H1 (cell line): Measurements from ENCODE around the gene TEX101. TPM values are rescaled to one million over a fixed set of nuclear protein-coding genes. Genes with fewer than 3 reads are reported as not detected.

Experiments used
- CTCF ChIA-PET: fragments of 300-600 bp; sonication (Branson Sonifier 250); formaldehyde crosslinking; loops from one replicate; lab custom pipeline; 2021; ENCODE audit not compliant: partially characterized antibody; lab: Charles Lee
- POLR2A ChIA-PET: fragments of 300-600 bp; sonication (Branson Sonifier 250); formaldehyde crosslinking; loops from one replicate; lab custom pipeline; 2021; ENCODE audit warnings: inconsistent platforms; ENCODE audit not compliant: partially characterized antibody; lab: Charles Lee
- DNase-seq, 2 experiments: peaks; one replicate each; pipeline versions ENCODE4 v3.0.0 to v3.0.0-alpha.2; 2010 to 2022; ENCODE audit warnings: low spot score in 2 of 2, low read depth in 1 of 2, mixed read lengths in 1 of 2
- FAIRE-seq: peaks from 2 replicates; lab custom pipeline; 2011; peaks lifted over from hg19 to GRCh38; lab: Jason Lieb, UNC
- H2AFZ ChIP-seq: 2 replicates; pipeline ENCODE4 v1.8.1; 2012; ENCODE audit warnings: low read length, inconsistent platforms
- H2AK5ac ChIP-seq: 2 replicates; pipeline ENCODE4 v1.6.1; 2013; ENCODE audit warnings: low read depth, low read length
- H2BK120ac ChIP-seq: replicated peaks from 2 replicates; pipeline ENCODE3; 2013; ENCODE audit warnings: low read depth, low read length, inconsistent platforms
- H2BK12ac ChIP-seq: 2 replicates; pipeline ENCODE4 v1.6.1; 2013; ENCODE audit warnings: low read depth, low read length
- H2BK15ac ChIP-seq: 2 replicates; pipeline ENCODE4 v1.6.1; 2013; ENCODE audit warnings: low read length
- H2BK20ac ChIP-seq: 2 replicates; pipeline ENCODE4 v1.6.1; 2013; ENCODE audit warnings: low read length
- H2BK5ac ChIP-seq: 2 replicates; pipeline ENCODE4 v1.6.1; 2013; ENCODE audit warnings: low read depth, low read length
- H3K14ac ChIP-seq: 2 replicates; pipeline ENCODE4 v1.6.1; 2013; ENCODE audit warnings: inconsistent platforms; ENCODE audit not compliant: insufficient read length
- H3K18ac ChIP-seq: 2 replicates; pipeline ENCODE4 v1.6.1; 2013; ENCODE audit warnings: low read length; ENCODE audit errors: extremely low read depth
- H3K23ac ChIP-seq: 2 replicates; pipeline ENCODE4 v1.6.1; 2013; ENCODE audit warnings: inconsistent platforms; ENCODE audit not compliant: insufficient read length
- H3K23me2 ChIP-seq: 2 replicates; pipeline ENCODE4 v1.6.1; 2013; ENCODE audit warnings: low read depth, low read length
- H3K27ac ChIP-seq: 2 replicates; pipeline ENCODE4 v1.6.1; 2011; ENCODE audit warnings: low read depth, low read length, inconsistent platforms
- H3K27me3 ChIP-seq, 4 experiments: replicated peaks in 1 of 4; 1 replicate in 1 of 4; 2 replicates in 3 of 4; pipeline versions ENCODE4 v1.6.1 to v1.8.1; 2011 to 2013; ENCODE audit warnings: low read length in 3 of 4, mild to moderate bottlenecking in 3 of 4, inconsistent platforms in 2 of 4, mixed read lengths in 2 of 4, moderate library complexity in 1 of 4; ENCODE audit not compliant: control insufficient read depth in 3 of 4, insufficient read depth in 3 of 4; ENCODE audit errors: extremely low read depth in 1 of 4
- H3K36me3 ChIP-seq, 4 experiments: 2 replicates each; pipeline versions ENCODE4 v1.6.1 to v1.8.1; 2011 to 2013; ENCODE audit warnings: mild to moderate bottlenecking in 4 of 4, low read length in 3 of 4, moderate library complexity in 2 of 4, control low read depth in 1 of 4, inconsistent platforms in 1 of 4; ENCODE audit not compliant: insufficient read depth in 4 of 4, control insufficient read depth in 2 of 4
- H3K4ac ChIP-seq: replicated peaks from 2 replicates; pipeline ENCODE3; 2013; ENCODE audit warnings: low read length, low read depth, mixed read lengths, inconsistent platforms; ENCODE audit not compliant: insufficient read length
- H3K4me1 ChIP-seq, 4 experiments: replicated peaks in 1 of 4; 1 replicate in 1 of 4; 2 replicates in 3 of 4; pipeline versions ENCODE4 v1.6.1 to v1.8.1; 2011 to 2013; ENCODE audit warnings: low read length in 3 of 4, inconsistent platforms in 2 of 4, mixed read lengths in 1 of 4; ENCODE audit not compliant: insufficient read depth in 4 of 4, control insufficient read depth in 3 of 4
- H3K4me2 ChIP-seq, 2 experiments: 2 replicates each; pipeline versions ENCODE4 v1.6.1 to v1.8.1; 2011 to 2013; ENCODE audit warnings: low read depth in 2 of 2, low read length in 2 of 2, control low read depth in 1 of 2, inconsistent platforms in 1 of 2, mild to moderate bottlenecking in 1 of 2; ENCODE audit not compliant: insufficient read depth in 1 of 2
- H3K4me3 ChIP-seq, 4 experiments: fragments of 200-600, 300-600 bp in 1 of 4; sonication (generic), shearing (Covaris generic), sonication (Bioruptor Twin) in 1 of 4; 2 replicates each; pipeline versions ENCODE4 v1.5.1 to v1.8.1; 2011 to 2016; ENCODE audit warnings: low read length in 4 of 4, low read depth in 3 of 4, control low read depth in 2 of 4, inconsistent platforms in 2 of 4, mild to moderate bottlenecking in 2 of 4, mixed read lengths in 1 of 4, moderate library complexity in 1 of 4; ENCODE audit not compliant: insufficient read depth in 2 of 4; ENCODE audit errors: extremely low read depth in 1 of 4
- H3K56ac ChIP-seq: replicated peaks from 2 replicates; pipeline ENCODE3; 2013; ENCODE audit warnings: low read depth, mild to moderate bottlenecking, mixed read lengths, low read length, inconsistent platforms; ENCODE audit not compliant: insufficient read length
- H3K79me1 ChIP-seq: 2 replicates; pipeline ENCODE4 v1.6.1; 2013; ENCODE audit warnings: low read depth, low read length, control low read depth
- H3K79me2 ChIP-seq, 2 experiments: 2 replicates each; pipeline versions ENCODE4 v1.6.1 to v1.8.1; 2012 to 2013; ENCODE audit warnings: low read length in 2 of 2, mild to moderate bottlenecking in 2 of 2, inconsistent platforms in 1 of 2; ENCODE audit not compliant: insufficient read depth in 2 of 2, control insufficient read depth in 1 of 2
- H3K9ac ChIP-seq, 4 experiments: replicated peaks in 1 of 4; 1 replicate in 1 of 4; 2 replicates in 3 of 4; pipeline versions ENCODE4 v1.6.1 to v1.8.1; 2011 to 2013; ENCODE audit warnings: low read depth in 3 of 4, low read length in 3 of 4, control low read depth in 2 of 4, mild to moderate bottlenecking in 2 of 4, moderate library complexity in 2 of 4, inconsistent platforms in 1 of 4; ENCODE audit errors: extremely low read depth in 1 of 4
- H3K9me3 ChIP-seq, 2 experiments: 2 replicates each; pipeline versions ENCODE4 v1.6.1 to v1.8.1; 2012 to 2013; ENCODE audit warnings: mild to moderate bottlenecking in 2 of 2, moderate library complexity in 2 of 2, control low read depth in 1 of 2, inconsistent platforms in 1 of 2, low read depth in 1 of 2, low read length in 1 of 2, mixed read lengths in 1 of 2; ENCODE audit not compliant: insufficient read depth in 2 of 2
- H4K20me1 ChIP-seq, 2 experiments: replicated peaks in 1 of 2; 2 replicates each; pipeline versions ENCODE3 to v1.8.1; 2011 to 2013; ENCODE audit warnings: inconsistent platforms in 2 of 2, low read length in 2 of 2, mild to moderate bottlenecking in 1 of 2; ENCODE audit not compliant: insufficient read depth in 2 of 2, control insufficient read depth in 1 of 2
- H4K5ac ChIP-seq: 2 replicates; pipeline ENCODE4 v1.6.1; 2013; ENCODE audit warnings: low read length, low read depth, mixed read lengths, inconsistent platforms; ENCODE audit not compliant: insufficient read length
- H4K8ac ChIP-seq: 2 replicates; pipeline ENCODE4 v1.8.0; 2013; ENCODE audit warnings: mild to moderate bottlenecking, moderate library complexity, low read length, inconsistent platforms; ENCODE audit not compliant: insufficient read depth; ENCODE audit errors: extremely low read depth
- H4K91ac ChIP-seq: replicated peaks from 2 replicates; pipeline ENCODE3; 2013; ENCODE audit warnings: low read length, mixed read lengths, inconsistent platforms; ENCODE audit not compliant: insufficient read length
- CREB1 ChIP-seq: IDR thresholded peaks from 2 replicates; pipeline ENCODE4 v1.6.1; 2012; ENCODE audit warnings: inconsistent platforms
- EP300 ChIP-seq, 2 experiments: IDR thresholded peaks; 1 replicate in 1 of 2; 2 replicates in 1 of 2; pipeline ENCODE4 v1.6.1; 2011 to 2012; ENCODE audit warnings: low read depth in 2 of 2, low read length in 2 of 2, mild to moderate bottlenecking in 2 of 2, borderline replicate concordance in 1 of 2, inconsistent platforms in 1 of 2, moderate library complexity in 1 of 2
- GABPA ChIP-seq: IDR thresholded peaks from 2 replicates; pipeline ENCODE4 v1.6.1; 2011; ENCODE audit warnings: mild to moderate bottlenecking, low read length, moderate library complexity, borderline replicate concordance; ENCODE audit not compliant: insufficient read depth
- HDAC2 ChIP-seq, 2 experiments: fragments of 300-600 bp in 1 of 2; sonication (generic) in 1 of 2; IDR thresholded peaks; 2 replicates each; pipeline ENCODE4 v1.6.1; 2011 to 2012; ENCODE audit warnings: low read depth in 2 of 2, low read length in 2 of 2, mild to moderate bottlenecking in 2 of 2, moderate library complexity in 2 of 2, borderline replicate concordance in 1 of 2, inconsistent platforms in 1 of 2
- RBBP5 ChIP-seq: IDR thresholded peaks from 2 replicates; pipeline ENCODE4 v1.7.1; 2012; ENCODE audit warnings: low read depth, mild to moderate bottlenecking, inconsistent platforms, low read length, moderate library complexity, borderline replicate concordance
- SRF ChIP-seq: IDR thresholded peaks from 2 replicates; pipeline ENCODE4 v1.6.1; 2011; ENCODE audit warnings: mild to moderate bottlenecking, low read depth, low read length, moderate library complexity
- TAF7 ChIP-seq: optimal IDR thresholded peaks from 2 replicates; pipeline ENCODE3; 2011; ENCODE audit warnings: low read depth, mild to moderate bottlenecking, inconsistent platforms, low read length, moderate library complexity, borderline replicate concordance
- TCF12 ChIP-seq: IDR thresholded peaks from 2 replicates; pipeline ENCODE4 v1.6.1; 2011; ENCODE audit warnings: low read depth, mild to moderate bottlenecking, low read length
- YY1 ChIP-seq: IDR thresholded peaks from 2 replicates; pipeline ENCODE4 v1.6.1; 2011; ENCODE audit warnings: low read depth, mild to moderate bottlenecking, low read length
- WGBS, 2 experiments: shearing (Covaris generic) in 1 of 2; methylation state at CpG; one replicate each; pipeline versions ENCODE4 v1.1.6 to v1.1.7; 2013 to 2015; ENCODE audit warnings: low lambda C conversion rate in 2 of 2, mixed read lengths in 2 of 2, inconsistent platforms in 1 of 2, low coverage in 1 of 2, missing lambda C conversion rate in 1 of 2; ENCODE audit not compliant: insufficient replicate concordance in 2 of 2, insufficient coverage in 1 of 2, insufficient read length in 1 of 2; ENCODE audit errors: extremely low coverage in 1 of 2, missing lambda C conversion rate in 1 of 2; 5-methylcytosine and 5-hydroxymethylcytosine counted together
- polyA plus RNA-seq, 7 experiments: library from polyadenylated mRNA; depleted of rRNA in 3 of 7; stranded (reverse) in 5 of 7; unstranded in 2 of 7; fragments of >200 nt in 5 of 7; fragments of 200-250 nt in 2 of 7; gene quantifications; 1 replicate in 5 of 7; 2 replicates in 1 of 7; 4 replicates in 1 of 7; pipeline versions ENCODE4 v1.2.1 to v1.2.3, GENCODE V29; 2011 to 2013; ENCODE audit warnings: missing spikeins in 2 of 7, mixed read lengths in 2 of 7
- total RNA-seq: library from RNA; stranded (reverse); fragmentation: NEBNext Ultra II Directional; extraction: Animal tissue kit (Norgen Biotek cat#: 25700); gene quantifications from 2 replicates; pipeline ENCODE4 v1.2.1, GENCODE V29; 2021
- TF ChIP-seq, protein P1 (sequence below): IDR thresholded peaks from 2 replicates; pipeline ENCODE4 v1.6.1; 2011; ENCODE audit warnings: low read length, improper control_type of control experiment

Gene TEX101
- total and polyA plus RNA-seq, 2 of the 8 experiments (the other 6 are each of a cell fraction or from before 2014, with no cell fraction given): 0.12 TPM; not detected in 1

DNA sequence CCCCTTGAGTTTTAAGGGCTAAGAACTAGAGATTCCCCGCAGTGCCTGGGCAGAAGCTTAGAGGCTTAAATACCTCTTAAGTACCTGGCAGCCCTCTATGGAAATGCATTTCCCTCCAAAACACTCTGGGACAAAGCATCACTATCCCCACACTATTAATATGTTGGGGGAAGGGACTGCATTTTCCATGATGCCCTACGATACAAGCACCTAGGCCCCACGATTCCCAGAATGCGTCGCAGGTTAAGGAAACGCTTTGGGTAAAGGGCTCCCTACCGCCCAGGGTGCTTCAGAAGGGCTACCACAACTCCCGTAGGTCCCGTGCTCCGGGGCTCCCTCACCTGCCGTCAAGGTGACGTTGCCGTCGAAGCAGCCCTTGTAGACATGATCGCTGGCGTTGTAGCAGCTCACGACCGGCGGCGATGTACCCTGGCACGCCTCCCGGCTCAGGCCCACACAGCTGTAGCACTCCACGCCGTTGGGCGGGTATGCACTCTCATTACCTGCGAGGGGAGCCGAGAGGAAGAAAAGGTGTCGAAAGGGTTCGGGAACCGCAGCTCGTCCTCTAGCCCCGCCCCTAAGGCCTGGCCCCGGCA, 48.2 kb downstream of the TEX101 start:
- peak overlapping the region; percentile 87 to 94 for H3K4me2 ChIP-seq
- no peak overlapping the region for H2AK5ac ChIP-seq
- H4K5ac ChIP-seq: no peak overlapping the region
- H3K18ac ChIP-seq: no peak overlapping the region
- H3K9ac ChIP-seq: peak overlapping the region in 3 of 4 experiments; percentile 66 to 78 (median 76); a peak in 6 of 7 replicates
- DNase-seq: peak in 1 of 2 experiments; percentile 93
- H3K56ac ChIP-seq: no peak overlapping the region
- 5% methylated on average over 32 of the region's 33 CpGs; no CpG with 5 or more reads in 1 of the 2 experiments for WGBS, 2 experiments
- peak overlapping the region; percentile 85; the same call in 1 of the 2 replicates for H4K8ac ChIP-seq
- peak overlapping the region; percentile 10; the same call in 1 of the 2 replicates for H2BK12ac ChIP-seq
- H4K91ac ChIP-seq: no peak overlapping the region
- ChIA-PET POLR2A (interaction anchor here (1.2 to 4.4 kb wide), 7 partner anchors 11 to 161 kb away, joined by 3 to 23 read pairs (median 4); no protein-coding TSS in a partner anchor), CTCF (interaction anchor here (0.6 to 4.9 kb wide), 8 partner anchors 14 to 897 kb away, joined by 3 to 33 read pairs (median 4); partner anchors contain the start of gene PHLDB3)
- H3K9me3 ChIP-seq: no peaks in the 10 kb centered on the region
- no peak for FAIRE-seq
- H3K79me1 ChIP-seq: no peaks in the 10 kb centered on the region
- H3K14ac ChIP-seq: no peak overlapping the region
- H2BK5ac ChIP-seq: peak overlapping the region; percentile 67; the same call in 1 of the 2 replicates
- no peaks in the 10 kb centered on the region for H3K36me3 ChIP-seq
- peak overlapping the region; percentile 42 to 81 (median 70) for H3K4me3 ChIP-seq
- peak overlapping the region; percentile 99; the same call in 1 of the 2 replicates for H2AFZ ChIP-seq
- no peak overlapping the region for H3K23ac ChIP-seq
- peak overlapping the region; percentile 70 for H3K27ac ChIP-seq
- peak overlapping the region; percentile 33; the same call in 1 of the 2 replicates for H2BK15ac ChIP-seq
- H3K23me2 ChIP-seq: peaks cover 13% of the 10 kb centered on the region
- no peaks in the 10 kb centered on the region for H4K20me1 ChIP-seq
- peaks cover 0 to 25% (median 15%) of the 10 kb centered on the region in 4 experiments; a peak in 6 of 7 replicates for H3K27me3 ChIP-seq
- peaks cover 0 to 8% (median 3%) of the 10 kb centered on the region in 4 experiments; a peak in 4 of 7 replicates for H3K4me1 ChIP-seq
- no peaks in the 10 kb centered on the region for H3K79me2 ChIP-seq
- H3K4ac ChIP-seq: peak overlapping the region; percentile 12
- H2BK120ac ChIP-seq: no peak overlapping the region
- no peak overlapping the region for H2BK20ac ChIP-seq
- TF ChIP-seq TCF12 (no peak), CREB1 (peak; percentile 25; the same call in 1 of the 2 replicates), RBBP5 (0 out of 2 replicates have a peak, but pooled peaks have one; percentile 62), HDAC2 (IDR thresholded peaks at IDR 0.05; ENCODE audit: borderline replicate concordance in 1 of 2, low read depth in 2 of 2, low read length in 2 of 2) (0 out of 4 replicates have a peak, but pooled peaks of 1 of the 2 experiments have one; percentile 33), TAF7 (no peak), SRF (no peak), YY1 (no peak), EP300 (IDR thresholded peaks at IDR 0.05; ENCODE audit: borderline replicate concordance in 1 of 2, low read depth in 2 of 2, low read length in 2 of 2) (no peak), GABPA (no peak)
- TF ChIP-seq, protein P1, sequence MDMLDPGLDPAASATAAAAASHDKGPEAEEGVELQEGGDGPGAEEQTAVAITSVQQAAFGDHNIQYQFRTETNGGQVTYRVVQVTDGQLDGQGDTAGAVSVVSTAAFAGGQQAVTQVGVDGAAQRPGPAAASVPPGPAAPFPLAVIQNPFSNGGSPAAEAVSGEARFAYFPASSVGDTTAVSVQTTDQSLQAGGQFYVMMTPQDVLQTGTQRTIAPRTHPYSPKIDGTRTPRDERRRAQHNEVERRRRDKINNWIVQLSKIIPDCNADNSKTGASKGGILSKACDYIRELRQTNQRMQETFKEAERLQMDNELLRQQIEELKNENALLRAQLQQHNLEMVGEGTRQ: no peak
